PC-9 (cell line): ENCODE measurements around the gene SGO2. TPM values are rescaled to one million over a fixed set of nuclear protein-coding genes. Genes with fewer than 3 reads are reported as not detected.

Experiments used
- BruUV-seq: library from RNA; stranded (reverse); fragments of 400-500 nt; replicated peaks from 2 replicates; lab custom pipeline; 2021; lab: Mats Ljungman, UMichigan
- CTCF ChIA-PET: fragments of 300-600 bp; sonication (Branson Sonifier 250); formaldehyde crosslinking; loops from one replicate; lab custom pipeline; 2022; ENCODE audit warnings: antibody characterized with exemption; lab: Charles Lee
- POLR2A ChIA-PET: fragments of 300-600 bp; sonication (Branson Sonifier 250); formaldehyde crosslinking; loops from one replicate; lab custom pipeline; 2022; ENCODE audit warnings: antibody characterized with exemption; ENCODE audit not compliant: unreplicated experiment; lab: Charles Lee
- DNase-seq, 2 experiments: peaks; one replicate each; pipeline versions ENCODE4 v3.0.0 to v3.0.0-alpha.2; 2015 to 2022; ENCODE audit warnings: mixed read lengths in 1 of 2
- H2AFZ ChIP-seq: fragments of 200-600 bp; sonication (generic); 2 replicates; pipeline ENCODE4 v1.8.1; 2017; ENCODE audit warnings: antibody characterized with exemption
- H3F3A ChIP-seq: fragments of 200-600 bp; sonication (generic); 2 replicates; pipeline ENCODE4 v1.8.1; 2017; ENCODE audit warnings: antibody characterized with exemption, mild to moderate bottlenecking, low read depth; ENCODE audit not compliant: insufficient read depth
- H3K27ac ChIP-seq: fragments of 200-600 bp; sonication (generic); 2 replicates; pipeline ENCODE4 v1.6.1; 2016; ENCODE audit warnings: mixed run types
- H3K27me3 ChIP-seq: fragments of 200-600 bp; sonication (generic); 2 replicates; pipeline ENCODE4 v1.6.1; 2016; ENCODE audit warnings: low read depth, mixed run types; ENCODE audit not compliant: insufficient read depth
- H3K36me3 ChIP-seq: fragments of 200-600 bp; sonication (generic); 2 replicates; pipeline ENCODE4 v1.6.1; 2016; ENCODE audit warnings: low read depth, mixed run types
- H3K4me1 ChIP-seq: fragments of 200-600 bp; sonication (generic); replicated peaks from 2 replicates; pipeline ENCODE4 v1.6.1; 2016; ENCODE audit warnings: mixed run types; ENCODE audit not compliant: insufficient read depth
- H3K4me2 ChIP-seq: fragments of 200-600 bp; sonication (generic); 2 replicates; pipeline ENCODE4 v1.6.1; 2017; ENCODE audit warnings: mixed run types
- H3K4me3 ChIP-seq: fragments of 200-600 bp; sonication (generic); 2 replicates; pipeline ENCODE4 v1.6.1; 2016; ENCODE audit warnings: mixed run types
- H3K79me2 ChIP-seq: fragments of 200-600 bp; sonication (generic); 2 replicates; pipeline ENCODE4 v1.6.1; 2017; ENCODE audit warnings: low read depth, mixed run types
- H3K9me2 ChIP-seq: fragments of 200-600 bp; sonication (generic); 2 replicates; pipeline ENCODE4 v1.8.1; 2017; ENCODE audit warnings: mild to moderate bottlenecking; ENCODE audit not compliant: insufficient read depth
- H3K9me3 ChIP-seq: fragments of 200-600 bp; sonication (generic); 2 replicates; pipeline ENCODE4 v1.8.1; 2016; ENCODE audit warnings: low read depth; ENCODE audit not compliant: insufficient read depth
- H4K20me1 ChIP-seq: fragments of 200-600 bp; sonication (generic); 2 replicates; pipeline ENCODE4 v1.8.1; 2017; ENCODE audit not compliant: insufficient read depth
- EZH2 ChIP-seq: fragments of 200-600 bp; sonication (generic); IDR thresholded peaks from 2 replicates; pipeline ENCODE4 v1.8.0; 2017; ENCODE audit warnings: antibody characterized with exemption, low read depth
- intact Hi-C: fragments of 100-400 bp; cut with micrococcal nuclease; formaldehyde crosslinking; loops from one replicate; pipeline ENCODE4 v1.10.0; 2022; ENCODE audit not compliant: unreplicated experiment
- total RNA-seq: library from RNA; stranded (reverse); gene quantifications from 2 replicates; pipeline ENCODE4 v1.2.3, GENCODE V29; 2021
- TF ChIP-seq, protein P1 (sequence below): fragments of 200-600 bp; sonication (generic); conservative IDR thresholded peaks from 2 replicates; pipeline ENCODE4 v1.6.1; 2017; ENCODE audit warnings: mixed run types, antibody characterized with exemption, mild to moderate bottlenecking, moderate library complexity

SGO2 gene
- total RNA-seq, 1 experiment from 2014 or later = 25.0 TPM

DNA sequence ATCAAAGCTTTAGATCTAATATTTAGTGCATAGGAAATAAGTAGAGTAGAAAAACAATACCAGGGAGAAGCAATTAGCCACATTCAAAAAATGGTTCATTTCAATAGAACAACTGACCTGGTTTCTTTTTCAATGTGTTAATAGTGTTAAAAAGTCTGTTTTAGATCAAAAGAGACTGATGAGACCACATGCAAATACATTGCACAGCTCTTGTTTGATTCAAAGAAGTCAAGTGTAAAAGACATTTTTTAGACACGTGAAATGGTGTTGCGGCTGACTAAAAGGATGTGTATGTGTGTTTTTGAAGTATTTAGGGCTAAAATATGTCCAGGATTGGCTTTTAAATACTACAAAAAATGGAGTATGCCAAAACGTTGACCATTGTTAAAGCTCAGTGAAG, 58.6 kb downstream of the SGO2 start:
- H3K79me2 ChIP-seq = no peaks in the 10 kb centered on the region
- intact Hi-C loops = no loop called here
- DNase-seq = no peak
- H3K4me3 ChIP-seq = no peak overlapping the region
- no peaks in the 10 kb centered on the region for H3K9me3 ChIP-seq
- no peak for TF ChIP-seq EZH2
- TF ChIP-seq, protein P1, sequence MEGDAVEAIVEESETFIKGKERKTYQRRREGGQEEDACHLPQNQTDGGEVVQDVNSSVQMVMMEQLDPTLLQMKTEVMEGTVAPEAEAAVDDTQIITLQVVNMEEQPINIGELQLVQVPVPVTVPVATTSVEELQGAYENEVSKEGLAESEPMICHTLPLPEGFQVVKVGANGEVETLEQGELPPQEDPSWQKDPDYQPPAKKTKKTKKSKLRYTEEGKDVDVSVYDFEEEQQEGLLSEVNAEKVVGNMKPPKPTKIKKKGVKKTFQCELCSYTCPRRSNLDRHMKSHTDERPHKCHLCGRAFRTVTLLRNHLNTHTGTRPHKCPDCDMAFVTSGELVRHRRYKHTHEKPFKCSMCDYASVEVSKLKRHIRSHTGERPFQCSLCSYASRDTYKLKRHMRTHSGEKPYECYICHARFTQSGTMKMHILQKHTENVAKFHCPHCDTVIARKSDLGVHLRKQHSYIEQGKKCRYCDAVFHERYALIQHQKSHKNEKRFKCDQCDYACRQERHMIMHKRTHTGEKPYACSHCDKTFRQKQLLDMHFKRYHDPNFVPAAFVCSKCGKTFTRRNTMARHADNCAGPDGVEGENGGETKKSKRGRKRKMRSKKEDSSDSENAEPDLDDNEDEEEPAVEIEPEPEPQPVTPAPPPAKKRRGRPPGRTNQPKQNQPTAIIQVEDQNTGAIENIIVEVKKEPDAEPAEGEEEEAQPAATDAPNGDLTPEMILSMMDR = no peak
- no peak overlapping the region for H3K27ac ChIP-seq
- no peaks in the 10 kb centered on the region for H3K4me1 ChIP-seq
- POLR2A ChIA-PET = no interaction called here
- H3F3A ChIP-seq = no peaks in the 10 kb centered on the region
- no TSS peak for BruUV-seq
- no peaks in the 10 kb centered on the region for H4K20me1 ChIP-seq
- H3K36me3 ChIP-seq = no peaks in the 10 kb centered on the region
- CTCF ChIA-PET = no interaction called here
- H3K9me2 ChIP-seq = no peaks in the 10 kb centered on the region
- H3K4me2 ChIP-seq = no peak overlapping the region
- no peak overlapping the region for H2AFZ ChIP-seq
- H3K27me3 ChIP-seq = no peaks in the 10 kb centered on the region

DNA sequence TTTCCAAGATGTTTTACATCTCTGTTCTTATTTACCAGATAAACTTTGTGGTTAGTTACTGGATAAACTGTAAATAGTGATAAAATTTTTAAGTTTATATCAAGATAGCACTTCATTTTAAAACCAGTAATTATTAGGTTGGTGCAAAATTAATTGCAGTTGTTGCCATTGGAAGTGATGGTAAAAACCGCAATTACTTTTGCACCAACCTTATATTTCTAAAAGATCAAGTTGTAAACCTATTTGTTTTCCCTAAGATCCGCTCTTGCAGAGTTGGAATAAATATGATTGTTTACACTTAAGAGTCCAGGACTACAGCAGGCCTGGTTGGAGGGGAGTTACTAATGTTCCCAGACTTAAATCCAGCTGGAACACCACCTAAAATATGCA, 59.3 kb downstream of the SGO2 start:
- Histone ChIP-seq H3K27ac (no peak overlapping the region), H3K27me3 (no peaks in the 10 kb centered on the region), H3K79me2 (no peaks in the 10 kb centered on the region), H3K4me1 (no peaks in the 10 kb centered on the region), H3K4me2 (no peak overlapping the region), H3F3A (no peaks in the 10 kb centered on the region), H3K36me3 (no peaks in the 10 kb centered on the region), H3K9me2 (no peaks in the 10 kb centered on the region), H3K4me3 (no peak overlapping the region), H2AFZ (no peak overlapping the region), H4K20me1 (no peaks in the 10 kb centered on the region), H3K9me3 (no peaks in the 10 kb centered on the region)
- ChIA-PET CTCF (no interaction called here), POLR2A (no interaction called here)
- no peak for DNase-seq
- TF ChIP-seq EZH2 = no peak
- TF ChIP-seq, protein P1 = no peak
- BruUV-seq = no TSS peak
- intact Hi-C loops = no loop called here

DNA sequence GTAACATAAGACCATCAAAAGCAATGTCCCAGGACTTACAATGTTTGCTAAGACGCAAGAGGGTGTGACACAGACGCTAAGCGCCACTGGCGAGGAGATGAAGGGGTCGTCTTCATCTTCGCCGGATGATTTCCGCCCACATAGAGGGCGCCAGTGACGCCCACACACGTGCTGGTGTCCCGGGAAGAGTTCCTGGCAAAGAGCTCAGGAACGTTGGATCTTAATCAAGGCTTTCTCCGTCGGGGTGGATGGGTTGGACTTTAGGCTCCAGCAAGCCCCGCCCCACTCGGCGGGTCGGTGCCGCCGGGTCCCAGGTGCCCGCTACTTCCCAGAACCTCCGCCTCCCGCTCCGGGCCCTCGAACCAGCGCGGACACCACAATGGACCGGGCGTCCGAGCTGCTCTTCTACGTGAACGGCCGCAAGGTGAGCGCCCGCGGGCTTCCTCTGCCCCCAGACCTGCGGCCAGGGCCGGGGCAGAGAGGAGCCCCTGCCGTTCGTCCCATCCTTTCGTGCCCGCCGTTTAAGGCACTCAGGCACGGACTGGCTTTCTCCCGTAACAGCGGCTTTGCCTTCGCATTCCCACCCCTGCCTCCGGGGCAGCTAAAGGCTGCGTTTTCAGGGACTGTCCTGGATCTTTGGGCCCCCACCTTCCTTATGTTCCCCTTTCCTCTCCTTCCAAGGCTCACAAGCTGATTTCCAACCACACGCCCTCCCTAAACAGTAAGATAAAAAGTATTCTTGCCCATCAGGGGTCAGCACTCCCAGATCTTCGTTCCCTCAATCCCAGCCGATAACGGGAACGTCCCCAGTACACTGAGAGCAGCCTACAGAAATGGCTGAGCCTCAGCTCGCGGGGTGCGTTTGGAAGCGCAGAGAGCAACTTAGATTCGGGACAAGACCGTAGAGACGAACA, 60.0 kb downstream of the SGO2 start, which contains the start of gene AOX1:
Gene AOX1, plus strand, starts transcription at position 285 of the 914 bp plus-strand sequence. Its CDS starts 95 bp downstream, at position 380.
- TF ChIP-seq, protein P1 = no peak
- Histone ChIP-seq H3K4me1 (no peaks in the 10 kb centered on the region), H3F3A (no peaks in the 10 kb centered on the region), H4K20me1 (no peaks in the 10 kb centered on the region), H3K4me2 (no peak within 1 kb of the TSS), H3K9me3 (no peaks in the 10 kb centered on the region), H2AFZ (no peak within 1 kb of the TSS), H3K27me3 (no peaks in the 10 kb centered on the region), H3K79me2 (no peaks in the 10 kb centered on the region), H3K4me3 (no peak within 1 kb of the TSS), H3K27ac (no peak within 1 kb of the TSS), H3K9me2 (no peaks in the 10 kb centered on the region), H3K36me3 (no peaks in the 10 kb centered on the region)
- POLR2A ChIA-PET = interaction anchor here (0.6 kb wide), 1 partner anchor 466 kb away, joined by 4 read pairs; no protein-coding TSS in a partner anchor
- no peak for DNase-seq
- CTCF ChIA-PET = no interaction called here
- intact Hi-C loops = no loop called here
- BruUV-seq = no TSS peak
